Measurements from ENCODE around the gene COBL.

- TF ChIP-seq, protein P1, sequence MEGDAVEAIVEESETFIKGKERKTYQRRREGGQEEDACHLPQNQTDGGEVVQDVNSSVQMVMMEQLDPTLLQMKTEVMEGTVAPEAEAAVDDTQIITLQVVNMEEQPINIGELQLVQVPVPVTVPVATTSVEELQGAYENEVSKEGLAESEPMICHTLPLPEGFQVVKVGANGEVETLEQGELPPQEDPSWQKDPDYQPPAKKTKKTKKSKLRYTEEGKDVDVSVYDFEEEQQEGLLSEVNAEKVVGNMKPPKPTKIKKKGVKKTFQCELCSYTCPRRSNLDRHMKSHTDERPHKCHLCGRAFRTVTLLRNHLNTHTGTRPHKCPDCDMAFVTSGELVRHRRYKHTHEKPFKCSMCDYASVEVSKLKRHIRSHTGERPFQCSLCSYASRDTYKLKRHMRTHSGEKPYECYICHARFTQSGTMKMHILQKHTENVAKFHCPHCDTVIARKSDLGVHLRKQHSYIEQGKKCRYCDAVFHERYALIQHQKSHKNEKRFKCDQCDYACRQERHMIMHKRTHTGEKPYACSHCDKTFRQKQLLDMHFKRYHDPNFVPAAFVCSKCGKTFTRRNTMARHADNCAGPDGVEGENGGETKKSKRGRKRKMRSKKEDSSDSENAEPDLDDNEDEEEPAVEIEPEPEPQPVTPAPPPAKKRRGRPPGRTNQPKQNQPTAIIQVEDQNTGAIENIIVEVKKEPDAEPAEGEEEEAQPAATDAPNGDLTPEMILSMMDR (conservative IDR thresholded peaks at IDR 0.05) = no peak
- no peak for TF ChIP-seq EZH2 (IDR thresholded peaks at IDR 0.05; ENCODE audit: low read depth)
Measured at GRCh38 chr7:51080216-51080615, 236.4 kb downstream of the COBL start.
